Measurements from ENCODE around the gene TXNRD2. TPM values are rescaled to one million over a fixed set of nuclear protein-coding genes. Genes with fewer than 3 reads are reported as not detected.

Gene TXNRD2
- total RNA-seq, 4 donors from 2014 or later = 8.4 to 33.2 (median 15.7) TPM

DNA sequence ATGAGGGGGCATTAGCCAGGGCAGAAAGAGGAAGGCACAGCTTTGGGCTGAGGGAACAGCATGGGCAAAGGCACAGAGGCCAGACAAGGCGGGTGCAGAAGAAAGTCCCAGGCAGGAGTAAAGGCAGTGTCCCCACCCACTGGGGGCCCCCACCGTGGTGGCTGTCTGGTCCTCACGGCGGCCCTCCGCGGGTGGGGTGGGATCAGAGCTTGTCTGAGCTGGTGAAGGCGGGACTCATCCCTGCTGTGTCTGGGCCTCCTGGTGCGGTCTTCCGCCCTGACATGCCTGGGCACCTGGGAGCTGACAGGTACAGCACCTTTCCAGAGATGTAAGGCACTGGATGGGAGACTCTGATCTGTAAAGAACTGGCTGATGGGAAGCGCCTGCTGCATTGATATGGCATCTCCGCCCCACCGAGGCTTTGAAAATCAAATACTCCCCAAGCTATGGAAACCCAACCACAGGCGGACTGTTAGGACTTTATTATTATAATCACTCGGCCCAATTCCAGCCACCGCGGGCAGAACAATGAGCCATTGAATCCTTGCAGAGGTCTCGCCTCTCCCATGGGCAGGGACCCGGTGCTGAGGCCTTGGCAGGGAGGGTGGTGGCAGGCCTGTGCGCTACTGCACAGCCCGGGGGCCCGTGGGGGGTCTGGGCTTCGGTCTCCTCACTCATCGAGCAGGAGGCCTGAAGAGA, 72.7 kb downstream of the TXNRD2 start:
- Histone ChIP-seq H3K4me3 (no peak overlapping the region), H3K4me1 (peaks cover 32% of the 10 kb centered on the region), H3K36me3 (no peaks in the 10 kb centered on the region), H3K27ac (no peak overlapping the region), H3K9me3 (no peaks in the 10 kb centered on the region), H3K27me3 (no peaks in the 10 kb centered on the region)
- DNase-seq (ENCODE audit: low spot score in 2 of 2) = peak in 1 of 2 donors; percentile 82
- TF ChIP-seq POLR2AphosphoS5 (IDR thresholded peaks at IDR 0.05) (no peak), EP300 (IDR thresholded peaks at IDR 0.05) (no peak)
- 77% methylated on average over 8 of the region's 23 CpGs for WGBS

DNA sequence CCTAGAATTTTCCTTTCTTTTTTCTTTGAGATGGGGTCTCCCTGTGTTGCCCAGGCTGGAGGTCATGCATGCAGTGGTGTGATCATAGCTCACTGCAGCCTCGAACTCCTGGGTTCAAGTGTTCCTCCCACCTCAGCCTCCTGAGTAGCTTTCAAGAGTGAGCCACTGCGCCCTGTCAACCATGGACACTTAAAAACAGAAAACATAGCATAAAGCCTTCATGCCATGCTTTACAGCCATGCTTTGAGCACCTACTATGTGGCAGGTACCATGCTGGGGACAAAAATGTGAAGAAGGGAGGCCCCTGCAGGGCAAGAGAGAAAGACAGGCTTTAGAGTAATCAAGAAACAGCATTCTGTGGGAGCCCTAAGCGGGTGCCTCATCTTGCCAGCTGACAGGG, 73.3 kb downstream of the TXNRD2 start:
- Histone ChIP-seq H3K27ac (no peak overlapping the region), H3K36me3 (no peaks in the 10 kb centered on the region), H3K27me3 (no peaks in the 10 kb centered on the region), H3K4me3 (no peak overlapping the region), H3K4me1 (peaks cover 26% of the 10 kb centered on the region), H3K9me3 (no peaks in the 10 kb centered on the region)
- TF ChIP-seq EP300 (IDR thresholded peaks at IDR 0.05) (no peak), POLR2A (IDR thresholded peaks at IDR 0.05) (no peak), POLR2AphosphoS5 (IDR thresholded peaks at IDR 0.05) (no peak)
- TF ChIP-seq, protein P1, sequence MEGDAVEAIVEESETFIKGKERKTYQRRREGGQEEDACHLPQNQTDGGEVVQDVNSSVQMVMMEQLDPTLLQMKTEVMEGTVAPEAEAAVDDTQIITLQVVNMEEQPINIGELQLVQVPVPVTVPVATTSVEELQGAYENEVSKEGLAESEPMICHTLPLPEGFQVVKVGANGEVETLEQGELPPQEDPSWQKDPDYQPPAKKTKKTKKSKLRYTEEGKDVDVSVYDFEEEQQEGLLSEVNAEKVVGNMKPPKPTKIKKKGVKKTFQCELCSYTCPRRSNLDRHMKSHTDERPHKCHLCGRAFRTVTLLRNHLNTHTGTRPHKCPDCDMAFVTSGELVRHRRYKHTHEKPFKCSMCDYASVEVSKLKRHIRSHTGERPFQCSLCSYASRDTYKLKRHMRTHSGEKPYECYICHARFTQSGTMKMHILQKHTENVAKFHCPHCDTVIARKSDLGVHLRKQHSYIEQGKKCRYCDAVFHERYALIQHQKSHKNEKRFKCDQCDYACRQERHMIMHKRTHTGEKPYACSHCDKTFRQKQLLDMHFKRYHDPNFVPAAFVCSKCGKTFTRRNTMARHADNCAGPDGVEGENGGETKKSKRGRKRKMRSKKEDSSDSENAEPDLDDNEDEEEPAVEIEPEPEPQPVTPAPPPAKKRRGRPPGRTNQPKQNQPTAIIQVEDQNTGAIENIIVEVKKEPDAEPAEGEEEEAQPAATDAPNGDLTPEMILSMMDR (IDR thresholded peaks at IDR 0.05) = no peak
- no peak for DNase-seq (ENCODE audit: low spot score in 2 of 2)
- WGBS = 93% methylated on average over 3 of the region's 3 CpGs

DNA sequence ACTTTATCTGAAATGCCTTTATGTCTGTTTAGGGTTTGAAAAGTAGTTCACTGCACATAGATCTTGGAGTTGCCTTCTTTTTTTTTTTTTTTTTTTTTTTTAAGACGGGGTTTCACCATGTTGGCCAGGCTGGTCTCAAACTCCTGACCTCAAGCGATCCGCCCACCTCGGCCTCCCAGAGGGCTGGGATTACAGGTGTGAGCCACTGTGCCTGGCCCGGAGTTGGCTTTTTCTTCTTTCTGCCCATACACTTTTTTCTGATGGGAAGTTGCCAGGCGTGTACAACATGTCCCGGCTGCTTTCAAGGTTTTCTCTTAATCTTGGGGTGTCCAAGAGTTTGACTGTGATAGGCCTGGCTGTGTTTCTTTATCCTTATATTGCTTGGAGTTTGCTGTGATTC, 74.0 kb downstream of the TXNRD2 start:
- WGBS = 81% methylated on average over 7 of the region's 7 CpGs

DNA sequence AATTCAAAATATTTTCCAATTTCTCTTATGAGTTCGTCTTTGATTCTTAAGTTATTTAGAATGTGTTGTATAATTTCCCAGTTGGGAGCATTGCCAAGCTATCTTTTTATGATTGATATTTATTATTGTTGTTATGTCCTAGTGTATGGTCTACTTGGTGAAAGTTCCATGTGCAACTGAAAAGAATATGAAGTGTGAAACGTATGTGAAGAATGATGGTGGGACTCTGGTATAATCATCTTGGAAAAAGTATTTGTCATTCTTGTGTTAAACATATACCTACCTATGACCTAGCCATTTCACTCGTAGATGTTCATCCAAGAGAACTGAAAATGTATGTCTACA, 75.0 kb downstream of the TXNRD2 start:
- Histone ChIP-seq H3K27ac (no peak overlapping the region), H3K4me3 (no peak overlapping the region), H3K9me3 (no peaks in the 10 kb centered on the region), H3K27me3 (no peaks in the 10 kb centered on the region), H3K4me1 (peaks cover 18% of the 10 kb centered on the region), H3K36me3 (no peaks in the 10 kb centered on the region)
- TF ChIP-seq POLR2AphosphoS5 (IDR thresholded peaks at IDR 0.05) (no peak), EP300 (IDR thresholded peaks at IDR 0.05) (no peak)
- TF ChIP-seq, protein P1 (IDR thresholded peaks at IDR 0.05) = no peak
- no peak for DNase-seq (ENCODE audit: low spot score in 2 of 2)
- WGBS = 93% methylated on average over 3 of the region's 3 CpGs

More for the DNA sequence above, 74.0 kb downstream of the TXNRD2 start:
- Histone ChIP-seq H3K27me3 (no peaks in the 10 kb centered on the region), H3K9me3 (no peaks in the 10 kb centered on the region), H3K4me1 (peaks cover 19% of the 10 kb centered on the region), H3K27ac (no peak overlapping the region), H3K36me3 (no peaks in the 10 kb centered on the region), H3K4me3 (no peak overlapping the region)
- TF ChIP-seq EP300 (IDR thresholded peaks at IDR 0.05) (no peak), POLR2A (IDR thresholded peaks at IDR 0.05) (no peak), POLR2AphosphoS5 (IDR thresholded peaks at IDR 0.05) (no peak)
- TF ChIP-seq, protein P1 (IDR thresholded peaks at IDR 0.05) = no peak
- peak in 1 of 2 donors; percentile 53 for DNase-seq (ENCODE audit: low spot score in 2 of 2)

DNA sequence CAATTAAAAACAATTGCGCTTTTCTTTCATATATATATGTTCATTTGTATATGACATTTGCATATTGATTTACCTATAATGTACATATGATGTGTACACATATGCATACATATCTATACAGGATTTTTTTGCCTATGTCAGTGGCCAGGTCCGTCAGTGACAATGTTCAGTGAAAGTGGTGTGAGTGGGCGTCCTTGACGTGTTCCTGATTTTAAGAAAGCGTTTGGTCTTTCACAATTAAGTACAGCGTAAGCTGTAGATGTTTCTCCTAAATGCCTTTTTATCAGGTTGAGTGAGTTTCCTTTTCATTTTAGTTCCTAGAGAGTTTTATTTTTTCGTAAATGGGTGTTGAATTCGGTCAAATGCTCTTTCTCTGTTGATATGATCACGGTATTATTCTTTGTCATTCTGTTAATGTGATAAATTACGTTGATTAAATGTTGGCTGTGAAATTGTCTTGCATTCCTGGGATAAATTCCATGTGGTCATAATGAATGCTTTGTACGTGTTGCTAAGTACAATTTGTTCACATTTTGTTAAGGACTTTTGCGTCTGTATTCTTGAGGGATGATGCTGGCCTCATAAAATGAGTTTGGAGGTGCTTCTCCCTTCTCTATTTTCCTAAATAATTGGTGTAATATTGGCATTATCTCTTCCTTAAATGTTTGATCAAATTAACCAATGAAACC, 76.3 kb downstream of the TXNRD2 start:
- H3K27ac ChIP-seq = no peak overlapping the region
- DNase-seq (ENCODE audit: low spot score in 2 of 2) = no peak
- H3K4me3 ChIP-seq = no peak overlapping the region
- no peaks in the 10 kb centered on the region for H3K36me3 ChIP-seq
- H3K9me3 ChIP-seq = no peaks in the 10 kb centered on the region
- WGBS = 82% methylated on average over 12 of the region's 12 CpGs
- TF ChIP-seq, protein P1 (IDR thresholded peaks at IDR 0.05) = no peak
- TF ChIP-seq POLR2AphosphoS5 (IDR thresholded peaks at IDR 0.05) (no peak), EP300 (IDR thresholded peaks at IDR 0.05) (no peak), POLR2A (IDR thresholded peaks at IDR 0.05) (no peak)
- no peaks in the 10 kb centered on the region for H3K27me3 ChIP-seq
- H3K4me1 ChIP-seq = peaks cover 18% of the 10 kb centered on the region
